ENCODE results near the gene PRRC1. TPM values are rescaled to one million over a fixed set of nuclear protein-coding genes. Genes with fewer than 3 reads are reported as not detected.

The PRRC1 gene
- total RNA-seq, 4 donors from 2014 or later, result 31.5 to 72.2 (median 44.7) TPM

DNA sequence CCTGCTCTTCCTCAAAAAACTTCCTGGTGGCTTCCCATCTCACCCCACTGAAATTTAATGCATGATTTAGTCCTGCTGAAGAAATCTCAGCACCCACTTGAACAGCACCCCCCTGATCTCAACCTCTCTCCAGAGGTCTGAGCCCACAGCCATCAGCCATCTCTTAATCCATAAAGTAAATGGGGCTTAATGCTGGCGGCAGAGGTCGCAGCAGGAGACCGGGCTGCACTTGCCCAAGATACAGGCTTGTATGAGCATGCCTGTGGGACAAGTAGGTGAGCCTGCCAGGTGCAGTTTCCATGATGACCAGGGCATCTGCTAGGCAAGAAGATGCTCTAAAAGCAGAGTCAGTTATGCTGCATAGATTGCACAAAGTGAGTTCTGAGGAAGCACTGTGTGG, 79.1 kb downstream of the PRRC1 start:
- no peaks in the 10 kb centered on the region for H3K27me3 ChIP-seq
- no peaks in the 10 kb centered on the region for H3K9me3 ChIP-seq
- no peak overlapping the region for H3K4me3 ChIP-seq
- no peak for DNase-seq (ENCODE audit: low spot score in 2 of 2)
- 95 to 97% methylated on average over 3 of the region's 3 CpGs for WGBS, 2 donors
- H3K27ac ChIP-seq, result no peak overlapping the region
- peaks cover 0 to 5% (median 0%) of the 10 kb centered on the region in 4 donors for H3K4me1 ChIP-seq
- H3K36me3 ChIP-seq, result no peaks in the 10 kb centered on the region
- TF ChIP-seq POLR2A (IDR thresholded peaks at IDR 0.05), result no peak
- TF ChIP-seq, protein P1, sequence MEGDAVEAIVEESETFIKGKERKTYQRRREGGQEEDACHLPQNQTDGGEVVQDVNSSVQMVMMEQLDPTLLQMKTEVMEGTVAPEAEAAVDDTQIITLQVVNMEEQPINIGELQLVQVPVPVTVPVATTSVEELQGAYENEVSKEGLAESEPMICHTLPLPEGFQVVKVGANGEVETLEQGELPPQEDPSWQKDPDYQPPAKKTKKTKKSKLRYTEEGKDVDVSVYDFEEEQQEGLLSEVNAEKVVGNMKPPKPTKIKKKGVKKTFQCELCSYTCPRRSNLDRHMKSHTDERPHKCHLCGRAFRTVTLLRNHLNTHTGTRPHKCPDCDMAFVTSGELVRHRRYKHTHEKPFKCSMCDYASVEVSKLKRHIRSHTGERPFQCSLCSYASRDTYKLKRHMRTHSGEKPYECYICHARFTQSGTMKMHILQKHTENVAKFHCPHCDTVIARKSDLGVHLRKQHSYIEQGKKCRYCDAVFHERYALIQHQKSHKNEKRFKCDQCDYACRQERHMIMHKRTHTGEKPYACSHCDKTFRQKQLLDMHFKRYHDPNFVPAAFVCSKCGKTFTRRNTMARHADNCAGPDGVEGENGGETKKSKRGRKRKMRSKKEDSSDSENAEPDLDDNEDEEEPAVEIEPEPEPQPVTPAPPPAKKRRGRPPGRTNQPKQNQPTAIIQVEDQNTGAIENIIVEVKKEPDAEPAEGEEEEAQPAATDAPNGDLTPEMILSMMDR (IDR thresholded peaks at IDR 0.05), result no peak
- TF ChIP-seq EP300 (IDR thresholded peaks at IDR 0.05), result no peak

DNA sequence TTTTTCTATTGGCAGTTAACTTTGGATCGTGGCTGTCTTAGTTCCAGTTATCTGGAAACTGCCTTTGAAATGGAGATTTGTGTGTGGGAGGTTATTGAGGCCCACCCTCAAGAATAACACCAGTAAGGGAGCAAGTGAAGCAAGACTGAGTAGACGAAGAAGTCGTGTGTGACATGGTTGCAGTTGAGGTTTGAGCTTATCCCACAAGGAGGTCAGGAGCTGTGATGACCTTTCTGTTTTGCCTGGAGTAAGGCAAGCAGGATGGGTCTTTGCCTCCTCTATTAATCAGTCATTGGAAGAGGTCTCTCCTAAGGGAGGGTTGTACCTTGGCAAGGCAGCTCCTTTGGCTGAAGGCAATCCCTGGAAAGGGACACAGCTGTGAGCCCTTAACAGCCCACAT, 81.9 kb downstream of the PRRC1 start:
- Histone ChIP-seq H3K27me3 (no peaks in the 10 kb centered on the region), H3K4me3 (no peak overlapping the region), H3K27ac (no peak overlapping the region), H3K9me3 (no peaks in the 10 kb centered on the region), H3K36me3 (no peaks in the 10 kb centered on the region), H3K4me1 (peaks cover 0 to 10% (median 0%) of the 10 kb centered on the region in 4 donors)
- TF ChIP-seq EP300 (IDR thresholded peaks at IDR 0.05) (no peak), POLR2A (IDR thresholded peaks at IDR 0.05) (no peak)
- TF ChIP-seq, protein P1 (IDR thresholded peaks at IDR 0.05), result no peak
- 52 to 58% methylated on average over 3 of the region's 3 CpGs for WGBS, 2 donors
- DNase-seq (ENCODE audit: low spot score in 2 of 2), result no peak

- DNase-seq (ENCODE audit: low spot score in 2 of 2), result no peak
- WGBS, 2 donors, result 68 to 72% methylated on average over 4 of the region's 4 CpGs
These were observed 82.4 kb downstream of the PRRC1 start for GRCh38 chr5:127599847-127600246.

DNA sequence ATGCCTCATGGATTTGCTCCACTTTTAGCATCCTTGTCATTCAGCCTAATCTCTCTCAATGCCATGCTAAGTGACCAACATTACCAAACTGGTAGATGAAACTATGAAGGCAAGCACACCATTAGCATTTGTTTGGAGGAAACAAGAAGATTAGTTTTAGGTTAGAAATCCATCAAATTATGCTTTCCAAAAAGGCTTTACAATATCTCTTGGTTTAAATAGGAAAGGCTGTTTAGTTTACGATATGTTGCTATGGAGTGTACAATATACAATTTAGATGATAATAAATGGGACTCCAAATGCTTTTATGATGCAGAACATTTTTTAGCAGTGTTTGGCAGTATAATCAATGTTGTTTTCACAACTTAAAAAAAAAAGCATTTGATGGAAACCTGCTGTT, 83.7 kb downstream of the PRRC1 start:
- H3K9me3 ChIP-seq, result no peaks in the 10 kb centered on the region
- 77 to 78% methylated on average over 1 of the region's 1 CpG for WGBS, 2 donors
- peaks cover 0 to 10% (median 0%) of the 10 kb centered on the region in 4 donors for H3K4me1 ChIP-seq
- no peaks in the 10 kb centered on the region for H3K36me3 ChIP-seq
- H3K27ac ChIP-seq, result no peak overlapping the region
- no peak overlapping the region for H3K4me3 ChIP-seq
- DNase-seq (ENCODE audit: low spot score in 2 of 2), result no peak
- TF ChIP-seq, protein P1 (IDR thresholded peaks at IDR 0.05), result no peak
- TF ChIP-seq EP300 (IDR thresholded peaks at IDR 0.05) (no peak), POLR2A (IDR thresholded peaks at IDR 0.05) (no peak)
- no peaks in the 10 kb centered on the region for H3K27me3 ChIP-seq

More at GRCh38 chr5:127599847-127600246, 82.4 kb downstream of the PRRC1 start:
- no peaks in the 10 kb centered on the region for H3K27me3 ChIP-seq
- H3K9me3 ChIP-seq, result no peaks in the 10 kb centered on the region
- peaks cover 0 to 10% (median 0%) of the 10 kb centered on the region in 4 donors for H3K4me1 ChIP-seq
- no peaks in the 10 kb centered on the region for H3K36me3 ChIP-seq
- H3K4me3 ChIP-seq, result no peak overlapping the region
- no peak overlapping the region for H3K27ac ChIP-seq
- no peak for TF ChIP-seq POLR2A (IDR thresholded peaks at IDR 0.05)
- TF ChIP-seq, protein P1 (IDR thresholded peaks at IDR 0.05), result no peak
- TF ChIP-seq EP300 (IDR thresholded peaks at IDR 0.05), result no peak

DNA sequence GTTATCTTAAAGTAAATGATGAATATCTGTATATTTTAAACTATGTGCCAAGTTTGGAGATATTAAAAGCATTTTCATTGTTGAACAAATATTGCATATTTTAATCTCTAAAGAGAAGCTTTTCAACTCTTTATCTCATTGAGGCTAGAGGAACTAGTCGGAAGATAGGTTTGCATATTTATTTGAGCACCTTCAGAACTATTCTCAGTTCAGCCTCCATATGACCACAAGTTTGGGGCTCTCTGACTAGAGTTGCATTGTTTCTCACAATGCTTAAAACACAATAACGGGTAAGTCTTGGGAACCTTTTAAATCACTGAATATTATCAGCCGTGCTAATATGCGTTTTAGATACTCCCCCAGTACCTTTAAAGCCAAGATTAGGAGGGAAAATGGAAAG, 84.2 kb downstream of the PRRC1 start:
- no peak for DNase-seq (ENCODE audit: low spot score in 2 of 2)
- no peaks in the 10 kb centered on the region for H3K36me3 ChIP-seq
- no peaks in the 10 kb centered on the region for H3K9me3 ChIP-seq
- peaks cover 0 to 10% (median 0%) of the 10 kb centered on the region in 4 donors for H3K4me1 ChIP-seq
- H3K27me3 ChIP-seq, result no peaks in the 10 kb centered on the region
- H3K27ac ChIP-seq, result no peak overlapping the region
- no peak overlapping the region for H3K4me3 ChIP-seq
- WGBS, 2 donors, result 83 to 92% methylated on average over 4 of the region's 4 CpGs
- TF ChIP-seq POLR2A (IDR thresholded peaks at IDR 0.05) (no peak), EP300 (IDR thresholded peaks at IDR 0.05) (no peak)
- TF ChIP-seq, protein P1 (IDR thresholded peaks at IDR 0.05), result no peak

All from tibial nerve (tissue), 4 donors.